Measurements from ENCODE around the gene CNTNAP5. TPM values are rescaled to one million over a fixed set of nuclear protein-coding genes. Genes with fewer than 3 reads are reported as not detected.

Gene CNTNAP5
- polyA plus RNA-seq (ENCODE audit: insufficient read length): 0.06 TPM

DNA sequence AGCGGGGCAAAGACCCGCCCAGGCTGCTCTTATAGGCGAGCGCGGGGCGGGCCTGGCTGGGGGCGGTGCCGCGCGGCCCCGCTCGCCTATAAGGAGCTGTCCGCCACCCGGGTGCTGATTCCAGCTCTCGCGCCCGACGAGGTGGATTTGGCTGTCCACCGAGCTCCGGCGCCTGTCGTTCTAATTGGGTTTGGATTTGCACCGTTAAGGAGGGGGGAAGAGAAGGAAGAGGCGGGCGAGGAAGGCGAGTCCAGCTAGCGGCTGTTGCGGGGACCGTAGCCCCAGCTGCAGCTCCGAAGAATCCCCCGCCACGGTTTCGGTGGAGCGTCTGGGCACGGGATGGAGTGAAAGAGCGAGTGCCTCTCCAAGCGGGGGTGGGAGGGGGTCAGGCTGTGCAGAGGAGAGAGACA, at the start of gene CNTNAP5:
TSS of gene CNTNAP5 (plus strand) at position 117 of the 410 bp plus-strand sequence. CDS start 364 bp downstream, outside the sequence.
- peak; percentile 72 for DNase-seq

DNA sequence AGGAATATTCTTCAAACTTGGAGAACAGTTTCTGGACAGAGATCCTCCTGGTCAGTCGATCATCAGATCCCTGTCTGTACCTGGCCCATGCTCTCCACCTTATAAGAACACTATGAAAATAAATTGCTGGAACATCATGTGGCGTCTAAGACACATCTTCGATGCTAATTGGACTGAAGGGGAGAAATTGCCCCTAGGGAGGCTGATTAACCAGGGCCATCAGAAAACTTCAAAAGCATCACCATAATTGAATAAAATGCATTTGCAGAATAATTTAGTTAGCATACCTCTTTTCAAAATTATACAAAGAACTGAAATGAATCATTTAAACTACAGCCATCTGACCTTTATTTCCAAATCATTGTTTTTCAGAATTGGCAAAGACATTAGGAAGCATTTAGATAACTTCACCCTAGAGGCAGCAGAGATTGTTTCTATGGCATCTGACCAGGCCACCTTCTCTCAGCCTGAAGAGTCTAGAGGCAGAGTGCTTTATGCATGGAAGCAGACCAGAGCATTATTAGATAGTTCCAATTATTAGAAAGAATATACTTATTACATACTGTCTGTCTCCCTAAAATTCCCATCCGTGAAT, 48.9 kb upstream of the CNTNAP5 start:
- DNase-seq: no peak

DNA sequence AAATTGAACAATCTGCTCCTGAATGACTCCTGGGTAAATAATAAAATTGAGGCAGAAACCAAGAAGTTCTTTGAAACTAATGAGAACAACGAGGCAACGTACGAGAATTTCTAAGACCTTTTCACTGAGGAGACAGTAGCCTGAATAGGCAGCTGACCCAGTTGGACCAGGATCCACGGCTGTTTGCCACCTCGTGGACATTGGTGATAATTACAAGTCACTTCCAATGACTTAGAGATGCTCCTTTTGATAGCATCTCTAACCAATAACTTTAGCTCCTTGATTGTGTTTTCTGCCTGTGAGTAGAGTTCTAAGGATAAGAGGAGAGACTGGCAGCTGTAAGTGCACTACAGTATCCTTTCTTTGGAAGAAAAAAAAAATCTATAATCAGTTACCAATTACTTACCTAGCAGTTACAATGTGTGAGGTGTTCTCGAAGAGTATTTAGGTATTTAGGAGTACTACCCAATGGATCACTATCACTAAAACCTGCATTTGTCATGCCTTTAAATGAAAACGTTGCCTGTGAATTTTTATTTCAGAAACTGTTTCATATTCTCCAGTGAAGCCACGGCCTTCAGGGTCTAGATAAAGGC, 31.3 kb upstream of the CNTNAP5 start:
- no peak for DNase-seq

DNA sequence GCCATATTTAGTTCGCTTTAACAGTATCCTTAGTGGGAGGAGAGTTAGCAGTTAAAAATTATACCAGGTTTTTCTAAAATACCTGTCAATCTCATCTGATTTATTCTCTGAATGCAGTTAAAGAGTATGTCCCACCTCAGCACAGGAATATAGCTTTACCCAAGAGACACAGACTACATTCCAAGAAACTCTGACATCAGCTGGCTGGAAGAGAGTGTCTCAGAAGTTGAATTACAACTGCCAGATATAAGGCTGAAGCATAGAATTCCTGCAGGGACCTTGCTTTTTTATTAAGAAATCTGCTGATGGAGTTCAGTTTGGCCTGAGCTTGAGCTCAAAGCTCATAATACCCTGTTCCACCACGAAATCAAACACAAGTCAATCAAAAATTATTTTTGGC, 25.4 kb upstream of the CNTNAP5 start:
- no peak for DNase-seq

DNA sequence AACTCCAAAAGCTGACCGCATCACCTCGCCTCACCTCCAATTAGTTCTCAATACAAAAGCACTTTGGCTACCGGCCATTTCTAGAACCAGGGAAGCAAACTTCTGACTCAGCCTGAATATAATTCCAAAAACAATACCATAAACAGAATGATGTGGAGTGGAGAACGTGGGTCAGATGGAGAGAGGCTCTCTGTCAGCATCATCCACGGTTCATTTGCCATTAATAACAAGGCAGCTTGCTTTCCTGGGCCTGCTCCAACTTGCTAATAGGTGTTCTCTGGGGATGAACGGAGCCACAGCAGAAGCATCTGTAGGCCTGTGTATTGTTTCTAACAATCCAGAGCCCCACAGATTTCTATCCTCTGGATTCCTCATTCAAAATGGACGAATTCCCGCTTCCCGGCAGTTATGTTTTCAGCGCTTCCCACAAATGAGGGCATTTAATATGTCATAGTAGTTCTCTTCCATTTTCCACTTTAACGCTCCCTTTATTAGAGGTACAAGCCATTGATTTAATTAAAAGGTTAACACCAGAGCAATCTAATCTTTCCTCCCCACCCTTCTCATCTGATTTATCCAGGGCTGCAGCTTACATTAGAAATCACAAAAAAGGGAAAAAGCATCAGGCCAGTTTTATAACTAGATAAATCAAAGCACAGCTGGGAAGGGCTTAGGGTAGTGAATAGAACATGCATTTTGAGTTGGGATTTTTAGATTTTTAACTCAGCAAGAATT, 23.2 kb upstream of the CNTNAP5 start:
- DNase-seq: peak; percentile 23

DNA sequence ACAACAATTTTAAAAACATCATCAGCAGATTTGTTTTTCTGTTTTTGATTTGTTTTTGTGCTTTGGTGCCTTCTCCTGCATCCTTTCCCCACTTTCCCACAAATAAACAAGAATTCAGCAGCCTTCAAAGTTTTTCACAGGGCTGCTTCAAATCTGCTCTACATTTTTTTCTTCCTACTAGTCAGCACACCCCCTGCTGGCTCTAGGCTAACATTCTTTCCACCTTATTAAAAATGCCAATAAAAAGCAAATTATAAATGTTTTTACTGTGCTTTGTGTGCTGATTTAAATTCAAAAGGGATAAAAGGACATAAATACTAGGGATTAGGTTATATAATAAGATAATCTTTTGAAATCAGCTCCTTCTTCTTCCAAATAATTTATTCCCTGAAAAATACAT, 6.2 kb upstream of the CNTNAP5 start:
- DNase-seq: no peak

DNA sequence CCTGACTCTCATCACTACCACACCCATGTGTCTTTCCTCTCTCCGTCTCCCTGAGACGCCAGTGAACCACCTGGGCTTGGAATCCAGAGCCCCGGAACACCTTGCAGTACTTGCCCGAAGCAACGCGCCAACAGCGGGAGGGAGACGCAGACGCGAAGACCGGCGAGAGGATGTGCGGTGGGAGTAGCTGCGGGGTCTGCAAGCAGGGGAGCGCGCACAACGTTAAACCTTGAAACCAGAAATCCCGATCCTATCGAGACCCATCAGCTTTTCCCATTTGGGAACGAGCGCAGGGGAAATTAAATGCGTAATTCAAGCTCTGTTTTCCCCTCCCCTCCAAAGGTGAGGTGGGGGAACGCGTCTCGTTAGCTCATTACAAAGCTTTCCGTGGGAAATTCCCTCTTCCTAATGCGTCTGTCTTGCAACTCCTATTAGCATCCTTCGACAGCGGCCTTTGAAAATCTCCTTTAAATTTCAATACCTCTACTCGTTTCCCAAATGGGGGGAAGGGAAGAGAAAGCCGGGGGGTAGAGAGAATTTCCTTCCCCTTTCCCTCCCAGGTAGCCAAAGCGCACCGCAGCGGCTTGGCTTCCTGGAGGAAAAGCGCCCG, 421 bp upstream of the CNTNAP5 start:
- DNase-seq: no peak

DNA sequence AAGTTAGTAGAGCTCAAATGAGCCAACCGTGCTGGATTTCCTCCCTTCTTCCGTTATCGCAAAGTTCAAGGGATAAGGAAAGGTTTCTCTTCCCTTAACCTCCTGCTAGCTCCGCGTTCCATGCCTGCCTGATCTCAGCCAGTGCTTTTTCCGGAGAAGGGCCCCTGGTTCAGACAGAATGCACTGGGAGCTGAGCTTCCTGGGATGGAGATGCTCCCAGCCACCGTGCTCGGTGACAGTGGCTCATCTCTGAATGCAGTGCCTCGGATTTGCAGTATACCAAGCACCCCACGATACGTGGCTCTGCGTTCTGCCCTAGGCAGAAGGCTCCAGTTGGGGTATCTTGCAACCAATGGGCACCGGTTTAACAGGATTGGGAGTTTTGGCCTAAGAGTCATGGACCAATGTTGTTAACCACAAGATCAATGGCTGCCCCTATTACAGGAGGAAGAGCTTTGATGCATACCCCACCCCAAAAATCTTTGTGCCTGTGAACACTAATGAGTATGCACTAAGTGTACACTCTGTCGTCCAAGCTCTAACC, 876 bp downstream of the CNTNAP5 start:
- no peak for DNase-seq

DNA sequence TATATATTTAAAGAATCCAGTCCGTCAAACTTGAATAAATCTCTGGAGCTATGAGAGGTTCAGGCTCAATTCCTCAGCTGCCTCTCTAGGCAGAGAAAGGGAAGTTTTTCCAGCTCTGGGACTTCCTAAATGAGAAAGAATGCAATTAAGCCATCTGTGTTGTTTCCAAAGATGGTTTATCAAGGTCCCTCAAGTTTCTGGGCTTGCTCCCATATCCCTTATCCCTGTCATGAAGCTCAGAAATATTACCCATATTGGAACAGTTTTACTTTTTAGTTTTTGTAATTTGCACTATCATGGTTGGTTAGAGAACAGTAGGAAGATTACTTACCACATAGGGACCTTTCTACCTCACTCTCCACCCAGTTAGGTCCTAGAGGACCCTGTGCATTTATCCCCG, 1.4 kb downstream of the CNTNAP5 start:
- no peak for DNase-seq

DNA sequence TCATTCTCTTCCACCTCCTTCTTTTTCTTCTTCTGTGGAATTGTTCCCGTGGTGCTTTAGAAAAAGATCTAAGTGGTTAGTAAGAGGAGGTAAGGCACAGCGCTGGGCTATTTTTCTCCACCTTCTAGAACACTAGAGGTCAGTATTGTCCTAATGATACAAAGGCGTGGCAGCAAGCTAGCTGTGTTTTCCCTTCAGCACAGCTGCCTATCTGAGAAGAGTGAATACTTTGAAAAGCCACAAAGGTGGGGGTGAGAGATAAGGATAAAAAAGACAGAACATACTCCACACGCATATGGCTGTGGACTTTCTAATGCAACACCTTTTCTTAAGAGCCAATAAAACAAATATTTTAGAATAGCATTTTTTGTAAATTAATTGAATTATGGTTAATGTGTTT, 2.1 kb downstream of the CNTNAP5 start:
- DNase-seq: peak; percentile 23

DNA sequence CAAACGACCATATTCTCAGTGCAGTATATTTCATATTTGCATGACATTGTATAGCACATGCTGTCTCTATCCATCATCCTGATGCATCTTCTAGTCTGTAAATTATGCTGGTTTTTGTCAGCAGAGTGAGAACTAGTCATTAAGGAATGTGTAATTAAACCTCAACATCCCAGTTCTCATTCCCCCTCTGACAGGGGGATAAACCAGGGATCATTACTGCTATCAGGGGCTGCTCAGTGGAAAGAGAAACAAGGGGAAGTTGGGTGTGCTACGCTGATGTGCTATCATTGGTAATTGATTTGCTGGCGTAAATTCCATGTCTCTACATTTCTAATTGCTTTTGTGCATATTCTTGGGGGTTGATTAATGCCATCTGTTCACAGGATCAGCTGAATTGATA, 7.7 kb downstream of the CNTNAP5 start:
- DNase-seq: no peak

DNA sequence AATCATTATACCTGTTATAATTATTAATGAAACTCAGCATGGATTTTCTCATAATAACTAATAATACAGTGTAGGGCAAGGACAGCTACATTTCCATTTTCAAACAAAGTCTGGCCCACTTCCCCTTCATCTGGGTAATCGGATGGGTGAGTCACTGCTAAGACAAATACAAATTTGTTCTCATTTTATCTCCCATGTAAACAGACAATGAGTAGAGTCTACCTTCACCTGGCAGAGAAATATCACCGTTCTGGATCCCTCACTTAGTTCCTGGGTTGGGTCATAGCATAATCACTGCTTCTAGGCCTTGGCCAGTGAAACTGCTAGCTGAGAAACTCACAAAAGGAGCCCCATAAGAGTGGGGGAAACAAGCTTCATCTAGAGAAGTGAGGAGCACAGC, 9.2 kb downstream of the CNTNAP5 start:
- no peak for DNase-seq

DNA sequence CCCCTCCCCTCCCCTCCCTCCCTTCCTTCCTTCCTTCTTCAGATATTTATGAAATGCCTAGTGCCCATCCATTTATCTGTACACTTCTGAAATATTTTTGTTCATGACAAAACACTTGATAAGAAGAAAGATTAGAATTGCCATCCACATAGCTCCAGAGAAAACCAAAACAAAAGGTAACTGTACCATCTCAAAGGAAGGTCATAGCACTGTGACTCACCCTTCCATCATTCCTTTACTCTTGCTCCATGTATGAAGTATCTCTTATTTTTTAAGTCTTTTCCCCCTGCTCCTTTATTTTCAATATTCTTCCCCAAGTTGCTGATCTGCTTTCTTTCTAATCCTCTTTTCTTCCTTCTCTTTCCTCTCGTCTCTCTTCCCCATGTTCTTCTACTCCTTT, 9.9 kb downstream of the CNTNAP5 start:
- DNase-seq: no peak

DNA sequence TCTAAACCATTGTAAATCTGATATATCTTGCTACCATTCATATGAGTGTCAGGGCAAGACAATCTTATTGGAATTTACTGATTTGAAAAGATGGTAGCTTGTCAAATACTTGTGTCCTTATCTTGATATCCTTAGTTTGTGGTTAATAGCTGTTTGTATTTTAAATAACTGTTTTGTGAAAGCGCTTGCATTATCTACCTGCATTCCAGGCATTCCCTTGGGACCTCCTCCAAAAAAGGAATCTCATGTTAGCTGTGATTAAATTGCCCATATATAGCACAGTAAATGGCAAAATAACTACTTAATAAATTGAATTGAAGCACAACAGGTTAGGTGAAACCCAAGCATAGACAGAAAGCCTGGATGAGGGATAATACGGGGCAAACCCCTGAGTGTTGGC, 13.9 kb downstream of the CNTNAP5 start:
- no peak for DNase-seq

DNA sequence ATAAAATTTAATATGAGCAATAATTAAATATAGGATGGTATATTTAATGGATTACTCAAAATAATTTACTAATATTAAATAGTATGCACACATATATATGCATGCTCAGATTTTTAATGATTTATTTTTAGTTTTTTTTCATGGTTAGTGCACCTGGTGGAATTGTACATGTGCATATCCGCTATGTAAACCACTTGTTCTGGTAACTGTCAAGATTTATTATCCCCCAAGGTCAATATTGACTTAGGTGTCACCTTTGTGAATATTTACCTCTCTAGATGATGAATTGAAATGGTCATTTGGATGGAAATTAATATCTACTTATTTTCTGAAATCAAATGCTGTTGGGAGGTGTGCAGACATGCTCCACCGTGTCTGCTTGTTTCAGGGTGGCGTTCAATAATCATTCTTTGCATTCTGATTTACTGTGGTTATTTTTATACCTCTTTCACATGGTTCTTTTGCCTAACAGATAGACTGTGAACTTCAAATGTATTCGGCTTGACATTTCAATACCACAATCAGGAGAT, 14.7 kb downstream of the CNTNAP5 start:
- DNase-seq: no peak

DNA sequence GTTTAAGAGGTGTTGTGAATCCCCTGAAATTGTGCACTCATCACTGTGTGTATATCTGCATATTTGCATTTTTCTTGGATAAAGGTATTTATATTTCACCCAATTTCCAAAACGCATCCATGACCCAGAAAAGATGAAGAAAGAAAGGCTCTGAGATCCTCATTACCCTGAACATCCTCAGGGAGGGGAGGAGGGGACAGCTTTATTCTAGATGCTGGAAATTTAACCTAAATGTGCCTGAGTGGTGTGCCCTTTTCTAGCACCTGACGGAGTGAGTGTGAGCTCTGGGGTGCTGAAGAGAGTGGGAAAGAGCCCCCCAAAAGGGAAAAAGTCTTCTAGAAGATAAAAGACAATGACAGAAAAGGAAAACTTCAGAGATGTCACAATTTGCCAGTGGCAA, 20.8 kb downstream of the CNTNAP5 start:
- DNase-seq: no peak

DNA sequence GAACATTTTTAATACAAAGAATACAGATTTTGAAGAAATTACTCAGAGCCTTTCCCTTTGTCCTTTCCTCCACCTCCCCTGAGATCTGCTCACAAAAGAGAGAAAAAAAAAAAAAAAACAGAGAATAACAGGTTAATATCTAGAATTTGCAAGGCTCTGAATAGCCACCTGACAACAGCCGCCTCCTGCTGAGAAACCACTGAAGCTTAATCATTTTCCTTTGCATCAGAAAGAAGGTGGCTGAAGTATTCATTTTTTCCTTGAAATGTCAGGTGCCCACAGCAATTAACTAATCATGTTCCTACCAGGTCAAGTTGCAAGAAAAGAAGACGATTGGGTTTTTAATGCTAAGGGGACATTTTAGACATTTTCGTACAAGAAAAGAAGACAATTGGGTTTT, 21.2 kb downstream of the CNTNAP5 start:
- no peak for DNase-seq

DNA sequence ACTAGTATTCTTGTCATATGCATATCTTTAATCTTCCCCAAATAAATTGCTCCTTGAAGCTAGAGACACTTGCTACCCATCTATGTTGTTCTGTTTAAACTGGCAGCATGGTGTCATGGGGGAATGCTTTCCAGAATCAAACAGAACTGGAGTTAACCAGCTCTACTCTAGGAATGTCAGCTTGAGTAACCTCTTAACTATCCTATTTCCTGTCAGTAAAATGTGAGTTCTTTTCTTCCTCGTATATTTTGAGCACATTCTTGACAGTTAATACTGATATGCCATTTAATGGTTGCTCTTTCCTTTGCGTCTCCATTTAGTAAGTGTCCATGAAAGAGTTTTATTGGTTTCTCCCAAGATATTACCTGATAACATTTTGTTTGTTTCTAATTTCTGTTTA, 23.0 kb downstream of the CNTNAP5 start:
- DNase-seq: no peak

DNA sequence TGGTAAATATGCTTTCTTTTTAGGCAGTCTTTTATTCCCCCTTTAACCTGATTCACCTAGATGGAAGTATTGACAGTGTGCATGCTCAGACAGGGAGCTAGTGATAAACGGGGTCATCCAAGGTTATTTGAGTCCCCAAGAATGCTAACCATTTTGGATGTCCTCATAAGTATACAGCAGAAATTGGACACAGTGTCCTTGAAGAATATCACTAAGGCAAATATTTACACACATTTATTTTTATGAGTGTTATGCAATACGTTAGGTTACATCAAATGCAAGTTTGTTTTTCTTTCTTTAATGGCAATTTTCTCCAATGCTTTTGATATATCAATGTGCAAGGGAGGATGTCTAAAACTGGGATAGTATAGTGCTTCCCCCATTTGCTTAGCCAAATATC, 23.6 kb downstream of the CNTNAP5 start:
- DNase-seq: no peak

DNA sequence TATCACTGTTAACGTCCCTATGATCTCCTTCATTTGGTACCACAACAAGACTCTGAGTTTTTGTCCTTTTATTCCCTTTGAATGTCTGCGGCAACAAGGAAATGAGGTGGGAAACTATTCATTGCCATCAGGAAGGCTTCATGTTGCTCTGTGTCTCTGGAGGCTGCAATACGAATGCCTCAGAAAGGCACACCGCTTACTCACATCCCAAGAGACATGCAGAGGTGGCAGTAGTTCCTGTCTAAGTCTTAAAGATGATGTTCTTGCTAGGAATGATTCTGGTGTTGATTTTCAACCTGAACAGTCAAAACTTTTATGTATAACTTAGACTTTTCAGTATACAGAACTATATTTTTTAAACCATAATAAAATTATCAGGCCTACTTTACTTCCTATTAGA, 24.0 kb downstream of the CNTNAP5 start:
- DNase-seq: no peak

DNA sequence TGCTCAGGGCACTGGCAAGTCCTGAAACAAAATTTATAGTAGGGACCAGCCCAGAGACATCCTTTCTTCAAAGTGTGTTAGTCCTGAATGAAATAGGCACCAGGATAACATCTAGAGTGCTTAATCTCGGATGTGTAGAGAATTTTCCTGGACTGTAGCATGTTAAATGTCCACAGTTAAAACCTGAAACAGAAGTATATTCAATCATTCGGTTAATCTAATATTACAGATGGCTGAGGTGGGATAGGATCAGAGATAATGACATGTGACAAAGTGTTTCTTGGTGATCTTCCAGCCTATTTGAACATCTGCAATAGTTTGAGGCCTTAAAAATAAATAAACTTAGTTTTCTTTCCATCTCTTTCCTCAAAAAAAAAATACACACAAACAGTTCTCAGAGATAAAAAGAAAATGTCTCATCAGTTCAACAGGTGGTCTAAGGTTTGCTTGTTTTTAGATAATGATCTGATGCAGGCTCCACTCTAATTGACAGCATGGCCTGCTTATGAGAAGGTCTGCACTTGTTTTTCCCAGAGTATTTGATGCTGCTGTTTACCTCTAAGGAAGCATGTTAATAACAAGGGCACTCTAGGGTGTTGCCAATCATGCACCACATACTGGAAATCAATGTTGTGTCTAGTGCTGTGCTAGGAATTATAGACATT, 25.9 kb downstream of the CNTNAP5 start:
- no peak for DNase-seq

DNA sequence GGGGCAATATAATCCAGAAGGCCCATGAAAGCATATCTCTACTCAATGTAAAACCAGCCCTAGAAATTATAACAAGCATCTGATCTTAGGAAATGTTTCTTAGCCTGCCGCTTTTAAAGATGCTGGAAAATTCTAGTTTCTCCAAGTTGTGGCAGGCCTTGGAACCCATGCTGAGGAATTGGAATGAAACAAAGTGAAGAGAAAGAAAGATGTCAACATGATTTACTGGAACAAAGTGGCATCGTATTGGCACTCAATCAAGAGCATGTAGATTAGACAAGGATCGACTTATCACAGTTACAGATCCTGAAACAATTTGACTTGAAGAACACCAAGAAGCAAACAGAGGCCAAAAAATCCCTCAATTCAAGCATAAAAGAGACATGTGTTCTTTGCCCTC, 28.7 kb downstream of the CNTNAP5 start:
- no peak for DNase-seq

DNA sequence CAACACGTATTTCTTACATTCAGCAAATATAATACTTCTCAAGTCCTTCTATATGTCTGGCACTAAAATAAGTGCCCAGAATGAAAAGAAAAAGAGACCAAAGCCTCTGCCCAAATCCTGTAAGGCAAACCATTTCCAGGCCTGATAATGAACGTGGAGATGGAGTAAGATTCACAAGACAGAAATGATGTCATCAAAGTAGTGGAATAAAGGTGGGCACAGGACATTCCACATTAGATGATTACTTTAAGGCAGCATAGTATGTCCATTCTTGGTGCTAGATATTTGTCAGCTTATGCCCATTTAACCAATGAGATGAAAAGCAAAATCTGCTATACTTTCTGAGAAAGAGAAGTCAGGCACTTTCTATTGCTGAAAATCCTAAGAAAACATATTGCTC, 38.5 kb downstream of the CNTNAP5 start:
- DNase-seq: no peak

Data from hindlimb muscle (tissue), 1 donor.